Activated CD8-positive, alpha-beta memory T cell treated with anti-CD3 and anti-CD28 coated beads, Interleukin-2, amount 50 U/mL, for 4 hours (primary cell): ENCODE measurements around the gene CHN2.

Experiments
- DNase-seq: peaks from one replicate; pipeline ENCODE4 v3.0.0-alpha.2; 2020

Gene CHN2

DNA sequence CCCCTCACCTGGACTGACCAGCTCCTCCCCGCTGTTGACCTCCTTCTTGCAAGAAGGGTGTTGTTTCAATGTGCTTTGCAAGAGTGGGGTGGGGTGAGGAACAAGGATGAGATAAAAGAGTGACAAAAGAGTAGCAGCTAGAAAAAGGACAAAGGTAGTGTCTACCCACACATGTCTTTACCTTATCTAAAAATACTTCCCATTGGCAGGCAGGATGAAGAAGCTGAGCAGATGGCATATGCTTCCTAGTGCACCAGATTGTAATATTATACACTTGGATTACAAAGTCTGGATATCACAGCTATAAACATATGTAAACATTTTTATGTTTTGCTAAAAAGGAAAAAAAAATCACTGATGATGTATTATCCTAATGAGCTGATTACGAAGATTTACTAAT lies 34.5 kb downstream of the CHN2 start:
- no peak for DNase-seq

GRCh38 chr7:29229946-29230345 lies 35.4 kb downstream of the CHN2 start:
- DNase-seq: no peak

DNA sequence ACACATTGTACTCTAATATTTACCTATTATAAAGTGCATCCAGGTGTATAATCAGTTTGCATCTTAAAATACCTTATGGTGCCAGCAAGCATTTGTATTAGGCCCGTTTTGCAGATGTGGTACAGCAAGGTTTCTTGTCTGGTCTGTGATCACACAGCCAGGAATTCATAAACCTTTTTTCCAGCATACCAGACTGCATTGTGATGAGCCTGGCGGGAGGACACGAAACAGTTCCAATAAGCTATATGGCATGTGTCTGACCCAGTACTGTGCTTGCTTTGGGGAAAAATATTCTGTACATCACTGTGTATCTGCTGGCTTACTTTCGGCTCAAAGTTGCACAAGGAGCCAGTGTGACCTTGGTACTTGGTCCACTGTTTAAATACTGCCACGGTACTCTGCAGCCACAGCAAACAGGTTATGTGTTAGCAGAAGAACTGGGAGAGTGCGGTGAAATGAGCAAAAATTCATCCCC lies 36.3 kb downstream of the CHN2 start:
- no peak for DNase-seq

DNA sequence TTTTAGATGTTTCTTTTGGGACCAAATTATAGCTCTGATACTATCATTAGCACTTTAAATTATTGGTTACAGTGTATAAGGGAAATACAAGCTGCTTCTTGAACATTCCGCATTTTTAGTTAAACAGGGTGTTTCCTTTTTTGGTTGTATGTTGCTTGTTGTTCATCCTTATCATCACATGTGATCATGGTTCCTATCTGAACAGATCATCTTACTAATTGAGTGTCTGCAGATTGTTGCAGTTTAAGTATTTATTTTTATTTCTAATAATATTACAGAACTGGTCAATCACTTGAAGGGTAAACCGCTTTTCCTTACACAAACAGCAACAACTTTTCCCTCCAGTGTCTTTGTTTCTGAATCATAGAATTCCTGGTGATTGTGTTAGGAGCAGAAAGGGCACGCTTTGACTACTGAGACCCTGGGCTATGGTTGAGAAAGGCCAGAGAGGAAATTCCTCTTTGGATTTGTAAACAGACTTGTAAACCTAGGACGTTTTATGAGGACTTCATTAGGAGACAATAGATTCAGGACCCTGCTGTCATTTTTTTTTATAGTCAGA lies 37.2 kb downstream of the CHN2 start:
- no peak for DNase-seq

DNA sequence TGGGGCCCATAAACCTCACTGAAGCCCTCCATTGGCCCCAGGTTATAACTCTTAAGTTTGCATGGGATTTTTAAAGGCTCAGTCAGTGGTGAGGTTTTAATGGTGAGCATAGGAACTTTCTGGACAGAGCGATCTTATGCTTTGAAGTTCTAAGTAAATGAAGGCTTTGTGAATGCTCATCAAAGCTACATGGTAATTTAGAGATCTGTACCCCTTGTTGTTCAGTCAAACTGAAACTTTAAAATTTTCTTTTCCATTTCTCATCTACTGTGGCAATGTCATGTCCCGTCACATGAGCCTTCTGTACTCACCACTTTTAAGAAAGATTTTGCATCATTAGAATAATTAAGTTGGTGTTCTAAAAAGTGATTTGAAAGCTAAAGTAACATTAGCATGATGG lies 39.9 kb downstream of the CHN2 start:
- DNase-seq: no peak

DNA sequence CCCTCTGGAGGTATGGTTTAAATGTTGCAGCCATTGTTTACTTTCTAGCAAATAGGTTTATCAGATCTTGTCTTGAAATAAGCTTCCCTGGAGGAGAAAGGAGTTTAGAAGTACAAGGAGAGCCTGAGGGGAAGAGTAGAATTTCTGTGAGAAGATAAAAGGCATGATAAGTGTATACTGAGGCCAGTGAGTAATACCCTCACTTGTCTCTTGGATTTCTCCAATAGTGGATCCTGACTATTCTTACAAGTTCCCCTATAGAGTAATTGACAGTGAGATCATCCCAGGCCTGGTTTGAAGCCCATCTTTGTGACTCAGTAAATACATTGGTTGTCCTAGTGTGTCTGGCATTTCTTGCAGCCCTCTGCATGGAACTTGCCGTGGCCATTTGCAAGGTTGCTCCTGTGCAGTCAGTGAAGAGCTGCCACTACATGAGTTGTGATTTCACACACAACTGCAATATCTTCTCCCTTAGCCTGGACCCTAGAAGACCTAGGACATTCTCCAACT lies 41.6 kb downstream of the CHN2 start:
- no peak for DNase-seq

DNA sequence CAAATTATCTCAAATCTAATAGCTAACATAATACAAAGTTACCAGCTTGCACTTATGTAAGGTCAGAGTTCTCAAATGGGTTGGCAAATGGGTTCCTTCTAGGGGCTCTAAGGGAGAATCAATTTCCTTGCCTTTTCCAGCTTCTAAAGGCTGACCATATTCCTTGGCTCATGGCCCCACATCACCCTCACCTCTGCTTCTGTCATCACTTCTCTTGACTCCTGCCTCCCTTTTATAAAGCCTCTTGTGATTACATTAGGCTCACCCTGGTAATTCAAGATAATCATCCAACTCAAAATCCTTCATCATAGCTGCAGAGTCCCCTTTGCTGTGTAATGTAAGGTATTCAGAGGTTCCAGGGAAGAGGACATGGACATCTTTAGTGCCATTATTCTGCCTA lies 42.1 kb downstream of the CHN2 start:
- no peak for DNase-seq

DNA sequence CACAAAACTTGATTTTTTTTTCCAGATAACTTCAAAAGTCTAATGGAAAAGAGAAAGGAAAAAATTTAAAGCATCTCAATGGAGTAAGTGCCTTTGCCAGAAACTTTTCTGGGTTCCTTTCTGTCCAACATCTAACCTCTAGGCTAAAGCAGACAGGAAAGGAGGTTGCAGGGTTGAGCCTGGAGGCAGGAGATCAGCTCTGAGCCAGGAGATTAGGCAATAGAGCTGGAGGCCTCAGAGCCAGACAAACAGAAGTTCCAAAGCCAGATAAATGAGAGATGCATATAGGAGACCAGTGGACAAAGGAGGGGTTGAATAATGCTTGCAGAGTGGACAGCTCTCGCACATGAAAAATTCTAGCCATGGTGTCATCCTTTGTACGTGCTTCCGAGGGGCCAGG lies 42.9 kb downstream of the CHN2 start:
- DNase-seq: no peak

DNA sequence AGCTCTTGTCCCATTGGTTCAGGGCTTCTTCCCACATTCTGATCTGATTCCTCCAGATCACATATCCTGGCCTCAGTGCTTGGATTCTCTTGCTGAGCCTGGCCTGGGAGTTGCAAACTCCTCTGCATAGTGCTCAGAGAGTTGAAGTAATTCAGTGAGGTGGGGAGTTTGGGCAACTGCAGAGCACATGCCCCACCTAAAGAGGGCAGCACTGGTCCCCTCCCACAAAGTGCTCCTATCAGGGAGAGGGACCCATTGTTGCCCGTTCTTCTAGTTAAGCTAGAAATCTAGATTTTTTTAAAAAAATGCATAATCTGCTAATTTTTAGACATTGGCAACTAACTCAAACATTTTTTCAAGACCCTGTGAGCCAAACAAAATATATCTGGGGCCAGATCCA lies 45.1 kb downstream of the CHN2 start:
- DNase-seq: no peak

DNA sequence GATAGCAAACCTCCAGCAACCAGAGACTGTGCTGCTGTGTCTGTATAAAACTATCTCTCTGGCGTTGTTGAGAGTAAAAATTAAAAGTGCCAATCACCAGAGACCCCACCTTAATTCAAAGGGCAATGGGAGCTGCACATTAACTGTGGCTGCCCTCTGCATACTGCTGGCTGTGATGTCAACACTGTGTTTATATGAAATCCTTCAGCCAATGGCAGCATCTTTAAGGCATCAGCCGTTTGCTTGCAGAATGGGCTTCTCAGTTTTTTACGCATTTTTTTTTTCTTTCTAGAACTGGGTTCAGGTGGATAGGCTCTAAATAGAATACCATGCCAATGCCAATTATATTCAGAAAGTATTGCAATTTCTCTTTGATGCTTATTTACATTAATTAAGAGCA lies 47.7 kb downstream of the CHN2 start:
- no peak for DNase-seq

GRCh38 chr7:29243910-29244655 lies 49.5 kb downstream of the CHN2 start:
- peak; percentile 35 for DNase-seq

GRCh38 chr7:29247224-29247962 lies 52.8 kb downstream of the CHN2 start:
- no peak for DNase-seq

DNA sequence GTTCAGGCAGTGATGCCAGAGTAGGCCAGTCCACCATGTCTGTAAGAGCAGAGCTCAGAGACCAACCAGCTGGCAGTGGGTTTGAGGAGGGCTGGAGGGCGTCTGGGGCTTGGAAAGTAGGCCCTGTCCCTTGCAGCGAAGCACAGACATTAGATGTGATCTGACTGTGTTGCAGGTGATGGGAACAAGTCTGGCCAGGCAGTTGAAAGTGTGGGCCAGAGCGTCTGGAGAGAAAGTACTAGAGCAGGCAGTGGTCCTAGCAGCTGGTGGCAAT lies 53.3 kb downstream of the CHN2 start:
- no peak for DNase-seq

GRCh38 chr7:29248713-29249382 lies 54.3 kb downstream of the CHN2 start:
- no peak for DNase-seq

- DNase-seq: no peak
Observed at GRCh38 chr7:29249383-29249750, 54.8 kb downstream of the CHN2 start.

DNA sequence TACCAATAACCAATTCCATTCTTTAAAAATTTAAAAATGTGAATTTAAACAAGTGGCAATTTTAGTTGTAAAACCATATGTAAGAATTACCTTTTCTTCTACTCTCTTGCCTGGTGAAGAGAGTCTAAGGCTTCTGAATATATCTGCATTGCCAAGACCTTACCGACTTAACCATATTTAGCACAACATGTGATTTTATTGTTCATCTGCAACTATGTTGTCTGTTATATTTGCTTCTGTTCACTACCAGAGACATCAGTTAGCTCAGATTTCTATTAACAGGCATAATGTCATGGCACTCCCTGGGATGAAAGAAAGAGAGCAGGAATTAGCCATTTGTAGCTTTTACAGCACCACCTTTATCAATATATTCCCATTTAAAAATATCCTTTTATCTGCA lies 55.3 kb downstream of the CHN2 start:
- no peak for DNase-seq

DNA sequence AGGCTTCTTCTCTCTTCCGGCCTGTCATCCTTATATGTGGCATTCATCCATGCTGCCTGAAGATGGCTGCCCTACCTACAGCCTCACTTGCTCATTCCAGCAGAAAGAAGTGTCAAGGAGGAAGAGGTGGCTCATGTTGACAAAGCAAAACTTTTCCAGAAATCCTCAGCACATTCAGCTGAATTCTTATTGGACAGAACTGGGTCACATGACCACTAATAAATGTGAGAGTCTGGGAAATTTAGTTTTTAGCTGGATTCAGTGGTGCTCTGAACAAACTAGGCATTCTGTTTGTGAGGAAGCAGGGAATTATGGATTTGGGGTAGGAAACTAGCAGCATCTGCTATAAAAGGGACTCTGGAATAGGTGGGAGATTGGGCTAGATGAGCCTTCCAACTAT lies 58.6 kb downstream of the CHN2 start:
- no peak for DNase-seq

DNA sequence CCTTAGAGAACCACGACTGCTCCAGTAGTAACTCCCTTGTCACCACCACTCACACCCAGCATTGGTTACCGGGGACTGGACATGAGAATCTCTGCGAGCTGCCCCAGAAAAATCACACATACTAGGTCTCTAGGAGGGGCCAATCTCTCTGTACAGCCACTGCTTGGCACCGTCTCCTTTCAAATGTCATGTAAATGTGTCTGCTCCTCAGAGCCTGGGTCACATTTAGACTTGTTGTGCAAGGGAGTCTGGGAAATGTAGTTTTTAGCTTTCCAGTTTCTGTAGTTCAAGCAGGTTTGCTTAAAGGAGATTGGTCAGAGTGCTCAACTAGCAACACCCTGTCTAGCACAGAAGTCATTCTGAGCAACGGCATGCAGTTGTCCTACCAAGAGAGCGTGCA lies 60.0 kb downstream of the CHN2 start:
- DNase-seq: no peak

DNA sequence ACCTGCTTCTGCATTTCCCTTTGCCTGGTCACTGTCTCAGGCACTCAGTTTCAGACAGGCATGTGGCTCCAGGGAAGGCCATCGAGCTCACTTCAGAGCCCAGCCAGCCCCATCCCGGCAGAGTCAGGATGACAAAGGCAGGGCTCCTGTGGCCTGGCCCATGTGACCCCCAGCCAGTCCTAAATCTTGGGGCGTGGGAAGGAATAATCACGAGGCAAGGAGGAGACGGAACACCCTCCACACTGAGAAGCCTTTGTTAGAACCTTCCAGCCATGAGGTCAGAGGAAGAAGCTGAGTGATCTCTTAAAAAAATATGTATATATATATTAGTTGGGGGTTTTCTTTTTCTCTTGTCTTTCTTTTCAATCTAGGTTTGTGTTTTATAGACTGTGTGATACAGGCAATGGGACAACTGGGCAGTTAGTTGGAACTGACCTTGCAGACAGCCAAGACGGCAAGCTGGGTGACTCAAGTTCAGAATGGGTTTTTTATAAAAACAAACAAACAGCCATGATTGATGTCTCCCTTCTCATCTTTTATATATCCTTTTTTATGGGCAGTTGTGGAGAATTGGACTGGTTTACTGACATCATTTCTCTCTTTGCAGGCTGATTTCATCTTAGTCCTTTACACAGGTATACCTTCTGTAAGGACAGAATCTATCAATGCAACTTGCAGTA lies 60.8 kb downstream of the CHN2 start:
- no peak for DNase-seq

DNA sequence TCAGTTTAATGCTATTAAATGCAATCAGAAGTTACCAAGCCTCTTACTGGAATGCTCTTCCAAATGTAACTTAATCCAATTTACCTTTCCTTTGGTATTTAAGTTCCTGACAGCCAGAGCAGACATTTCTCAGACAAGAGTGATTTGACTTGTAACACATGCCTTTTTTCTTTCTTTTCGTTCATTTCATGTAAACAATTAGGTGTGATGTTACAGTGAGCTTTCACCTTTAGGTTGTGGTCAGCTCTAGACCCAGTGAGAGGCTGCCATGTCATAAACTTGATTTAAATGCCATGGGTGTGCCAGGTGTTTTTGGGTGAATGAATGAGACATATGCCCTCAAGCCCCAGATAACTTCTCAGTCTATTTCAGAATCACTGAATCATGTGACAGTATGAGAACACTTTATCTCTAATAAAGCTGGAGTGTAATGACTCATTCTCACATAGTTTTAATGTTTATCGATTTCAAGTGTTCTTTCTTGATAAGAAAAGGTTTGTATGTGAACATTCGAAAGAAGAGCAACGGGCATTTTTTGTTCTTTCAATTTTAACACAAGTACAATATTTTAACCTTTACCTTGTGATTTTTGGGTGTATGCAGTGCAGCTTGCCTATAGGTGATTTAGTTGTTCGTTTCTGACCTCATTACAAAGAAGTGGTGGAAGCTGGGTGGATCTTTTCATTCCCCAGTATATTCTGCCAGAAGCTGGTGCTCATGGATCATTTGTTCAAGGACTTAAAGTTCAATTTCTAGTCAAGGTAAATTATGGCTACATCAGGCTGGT lies 61.5 kb downstream of the CHN2 start:
- DNase-seq: no peak

GRCh38 chr7:29256693-29257002 lies 62.1 kb downstream of the CHN2 start:
- DNase-seq: no peak

DNA sequence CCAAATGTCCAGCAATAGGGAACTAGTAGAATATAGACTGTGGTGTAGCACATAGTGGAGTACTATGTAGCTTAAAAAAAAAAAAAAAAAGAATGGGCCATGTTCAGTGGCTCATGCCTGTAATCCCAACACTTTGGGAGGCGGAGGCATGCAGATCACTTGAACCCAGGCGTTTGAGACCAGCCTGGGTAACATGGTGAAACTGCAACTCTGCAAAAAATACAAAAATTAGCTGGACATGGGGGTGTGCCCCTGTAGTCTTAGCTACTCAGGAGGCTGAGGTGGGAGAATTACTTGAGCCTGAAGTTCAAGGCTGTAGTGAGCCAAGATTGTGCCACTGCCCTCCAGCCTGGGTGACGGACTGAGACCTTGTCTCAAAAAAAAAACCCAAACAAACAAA lies 64.4 kb downstream of the CHN2 start:
- no peak for DNase-seq
